HG03354 (cell line): ENCODE measurements around the gene GINS3.

Source experiments
- ATAC-seq: cut with Tn5 transposase; IDR thresholded peaks from one replicate; pipeline ENCODE4 v1.9.1; 2021; ENCODE audit warnings: mild to moderate bottlenecking; ENCODE audit not compliant: unreplicated experiment, poor library complexity, severe bottlenecking

GINS3 gene

DNA sequence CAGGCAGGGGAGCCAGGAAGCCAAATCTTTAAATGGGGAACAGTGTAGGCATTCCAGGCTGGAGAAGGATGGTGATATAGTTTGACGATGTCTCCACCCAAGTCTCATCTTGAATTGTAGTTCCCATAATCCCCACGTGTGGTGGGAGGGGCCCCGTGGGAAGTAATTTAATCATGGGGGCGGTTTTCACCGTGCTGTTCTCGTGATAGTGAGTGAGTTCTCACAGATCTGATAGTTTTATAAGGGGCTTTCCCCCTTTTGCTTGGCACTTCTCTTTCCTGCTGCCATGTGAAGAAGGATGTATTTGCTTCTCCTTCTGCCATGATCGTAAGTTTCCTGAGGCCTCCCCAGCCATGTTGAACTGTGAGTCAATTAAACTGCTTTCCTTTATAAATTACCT lies 28.8 kb downstream of the GINS3 start:
- no peak for ATAC-seq

DNA sequence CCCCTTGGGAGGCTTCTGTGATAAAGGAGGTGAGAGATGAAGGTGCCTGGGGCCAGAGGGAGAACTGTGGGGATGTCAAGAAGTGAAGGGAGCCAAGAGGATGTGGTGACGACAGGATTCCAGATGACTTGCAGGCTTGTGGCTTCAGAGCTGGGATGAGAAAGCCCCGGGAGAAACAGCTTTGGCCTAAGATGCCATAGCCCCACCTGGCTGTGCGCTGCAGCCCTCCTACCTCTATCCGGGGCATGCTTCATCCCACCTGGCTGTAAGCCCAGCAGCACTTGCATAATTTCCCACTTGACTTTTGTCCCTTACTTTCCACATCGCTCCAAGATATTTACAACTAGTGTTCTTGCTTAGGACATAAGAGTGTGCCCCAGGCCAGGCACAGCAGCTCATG lies 29.3 kb downstream of the GINS3 start:
- ATAC-seq = no peak

- no peak for ATAC-seq
These were observed 30.5 kb downstream of the GINS3 start for GRCh38 chr16:58422809-58423208.

DNA sequence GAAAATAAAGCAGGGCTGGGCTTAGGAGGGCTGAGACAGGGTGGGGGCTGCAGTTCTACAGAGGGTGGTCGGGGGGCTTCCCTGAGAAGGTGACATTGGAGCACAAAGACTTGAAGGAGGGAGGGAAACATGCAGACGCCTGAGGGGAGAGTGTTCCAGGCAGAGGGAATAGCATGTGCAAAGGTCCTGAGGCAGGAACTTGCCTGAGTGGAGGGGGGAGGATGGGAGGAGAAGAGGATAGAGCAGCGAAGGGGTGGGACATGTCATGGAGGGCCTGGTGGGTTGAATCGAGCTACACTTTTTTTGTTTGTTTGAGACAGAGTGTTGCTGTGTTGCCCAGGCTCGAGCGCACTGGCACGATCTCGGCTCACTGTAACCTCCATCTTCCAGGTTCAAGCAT lies 33.0 kb downstream of the GINS3 start:
- ATAC-seq = no peak

- ATAC-seq = no peak
These were observed 33.7 kb downstream of the GINS3 start for GRCh38 chr16:58425756-58426494.

DNA sequence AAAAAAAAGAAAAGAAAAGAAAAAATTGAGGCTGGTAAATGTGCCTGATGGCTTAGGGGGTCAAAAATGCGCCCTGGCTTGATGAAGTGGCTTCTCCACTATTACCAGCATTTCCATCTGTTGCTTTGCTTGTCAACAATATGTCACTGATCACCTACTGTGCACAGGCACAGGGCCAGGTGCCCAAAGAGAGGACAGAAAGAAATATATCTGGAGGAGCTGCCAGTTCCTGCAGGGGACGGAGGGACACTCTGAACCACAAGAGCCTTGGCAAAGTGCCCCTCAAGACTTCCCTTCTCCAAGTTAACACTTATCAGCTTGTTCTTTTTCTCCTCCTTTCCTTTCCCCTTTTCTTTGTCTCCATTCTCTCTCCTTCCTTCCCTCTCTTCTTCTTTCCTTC lies 34.7 kb downstream of the GINS3 start:
- no peak for ATAC-seq

- ATAC-seq = no peak
These were observed 36.6 kb downstream of the GINS3 start for GRCh38 chr16:58428621-58429542.

GRCh38 chr16:58430718-58431117 lies 38.4 kb downstream of the GINS3 start:
- ATAC-seq = no peak

- no peak for ATAC-seq
These were observed 41.3 kb downstream of the GINS3 start for GRCh38 chr16:58433569-58433951.

DNA sequence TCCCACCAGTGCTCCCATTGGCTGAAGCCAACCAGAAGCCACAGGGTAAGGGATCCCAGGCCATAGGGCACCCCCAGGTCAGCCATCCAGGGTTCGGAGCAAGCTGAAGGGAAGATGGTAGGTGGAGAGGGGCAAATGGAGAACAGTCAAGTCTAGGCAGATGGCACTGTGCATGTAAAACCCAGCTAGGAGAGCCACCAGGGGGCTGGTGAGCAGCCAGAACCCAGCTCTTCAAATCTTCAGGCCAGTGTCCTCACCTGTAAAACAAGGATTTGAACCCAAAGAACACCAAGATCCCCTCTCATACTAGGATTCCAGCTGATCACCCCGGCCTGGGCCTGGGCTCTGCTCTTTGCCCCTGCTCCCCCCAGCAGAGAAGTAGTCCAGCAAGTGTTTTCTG lies 43.5 kb downstream of the GINS3 start:
- no peak for ATAC-seq

GRCh38 chr16:58440131-58440530 lies 47.9 kb downstream of the GINS3 start:
- ATAC-seq = no peak

- no peak for ATAC-seq
These were observed 50.3 kb downstream of the GINS3 start for GRCh38 chr16:58442547-58442946.

DNA sequence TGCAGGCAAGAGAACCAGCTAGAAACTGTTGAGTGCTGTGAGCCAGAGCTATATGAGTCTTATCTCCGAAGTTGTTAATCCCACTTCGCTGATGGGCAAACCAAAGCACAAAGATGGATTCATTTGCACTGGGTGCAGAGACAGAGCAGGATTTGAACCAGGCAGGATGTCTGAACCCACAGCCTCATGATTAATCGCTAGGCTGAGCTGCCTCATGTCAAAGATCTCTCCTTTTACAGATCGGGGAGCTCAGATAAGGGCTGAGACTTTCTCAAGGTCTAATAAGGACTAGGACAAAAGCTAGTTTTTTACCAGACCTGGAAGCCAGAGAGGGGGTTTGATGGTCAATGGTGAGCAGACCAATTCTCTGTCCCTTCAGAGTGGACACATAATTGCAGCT lies 51.5 kb downstream of the GINS3 start:
- no peak for ATAC-seq

DNA sequence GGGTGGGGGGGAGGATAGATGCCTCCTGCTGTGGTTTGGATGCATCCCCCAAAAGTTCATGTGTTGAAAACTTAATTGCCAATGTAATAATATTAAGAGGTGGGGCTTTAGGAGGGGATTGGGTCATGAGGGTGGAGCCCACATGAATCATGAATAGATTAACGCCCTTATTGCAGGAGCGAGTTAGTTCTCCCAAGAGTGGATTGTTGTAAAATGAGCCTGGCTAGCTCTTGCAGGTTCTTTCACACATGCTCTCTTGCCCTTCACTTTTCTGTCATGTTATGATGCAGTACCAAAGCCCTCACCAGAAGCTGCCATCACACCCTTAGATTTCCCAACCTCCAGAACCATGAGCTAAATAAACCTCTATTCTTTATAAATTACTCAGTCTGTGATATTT lies 52.0 kb downstream of the GINS3 start:
- no peak for ATAC-seq

- ATAC-seq = no peak
These were observed 56.6 kb downstream of the GINS3 start for GRCh38 chr16:58448890-58449289.

- ATAC-seq = no peak
These were observed 57.0 kb downstream of the GINS3 start for GRCh38 chr16:58449306-58449705.

DNA sequence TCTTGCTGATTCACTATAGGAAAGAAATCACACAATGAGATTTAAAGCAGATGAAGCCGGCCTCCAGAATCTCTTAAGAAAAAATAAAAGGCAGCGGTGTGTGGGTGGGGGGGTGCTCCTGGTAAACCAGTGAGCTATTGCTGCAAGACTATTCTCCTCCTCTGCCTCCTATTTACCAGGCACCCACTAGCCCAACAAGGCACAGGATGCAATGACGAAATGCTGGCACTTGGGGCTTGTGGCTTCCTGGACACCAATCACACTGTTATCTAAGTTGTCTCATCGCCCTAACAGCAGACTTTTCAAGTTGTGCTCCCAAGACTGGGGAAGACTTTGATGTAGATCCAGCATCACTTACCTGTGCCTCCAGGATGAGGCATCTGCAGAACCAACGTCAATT lies 57.5 kb downstream of the GINS3 start:
- ATAC-seq = no peak

DNA sequence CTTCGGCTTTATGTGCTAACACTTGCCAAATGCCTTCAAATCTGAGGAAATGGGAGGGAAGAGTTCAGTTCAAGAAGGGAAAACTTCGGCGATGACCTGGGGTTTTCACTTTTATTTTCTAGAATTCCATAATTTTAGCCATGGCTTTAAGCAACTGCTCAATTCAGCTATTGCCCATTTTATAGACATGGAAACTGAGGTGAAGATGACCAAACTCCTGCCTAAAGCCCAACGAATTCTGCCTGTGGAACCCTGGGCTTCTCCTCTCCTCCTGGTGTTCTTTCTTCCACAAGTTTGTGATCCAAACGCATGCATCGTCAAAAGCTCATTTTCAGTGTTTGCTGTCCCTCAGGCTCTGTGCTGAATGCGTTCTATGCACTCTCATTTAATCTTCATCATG lies 58.3 kb downstream of the GINS3 start:
- ATAC-seq = no peak

GRCh38 chr16:58451265-58451689 lies 59.0 kb downstream of the GINS3 start:
- no peak for ATAC-seq

DNA sequence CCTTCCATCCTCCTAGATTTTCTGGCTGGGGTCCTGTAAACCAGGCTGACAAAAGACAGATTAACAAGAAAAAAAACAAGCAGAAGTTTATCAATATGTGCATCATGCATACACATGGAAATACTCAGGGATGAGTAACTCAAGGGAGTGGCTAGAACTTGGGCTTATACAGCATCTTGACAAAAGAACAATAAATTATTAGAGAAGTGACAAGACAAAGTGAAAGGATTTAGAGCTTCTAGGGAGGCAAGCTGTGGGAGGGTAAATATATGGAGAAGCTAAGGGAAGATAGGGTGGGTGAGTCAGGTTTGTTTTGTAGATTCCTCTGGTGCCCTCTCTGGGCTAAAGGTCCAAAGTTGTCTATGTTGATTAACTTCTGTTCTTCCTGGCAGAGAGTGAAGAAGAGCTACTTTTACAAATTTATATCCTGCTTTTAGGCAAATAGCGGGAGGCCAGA lies 59.7 kb downstream of the GINS3 start:
- no peak for ATAC-seq

DNA sequence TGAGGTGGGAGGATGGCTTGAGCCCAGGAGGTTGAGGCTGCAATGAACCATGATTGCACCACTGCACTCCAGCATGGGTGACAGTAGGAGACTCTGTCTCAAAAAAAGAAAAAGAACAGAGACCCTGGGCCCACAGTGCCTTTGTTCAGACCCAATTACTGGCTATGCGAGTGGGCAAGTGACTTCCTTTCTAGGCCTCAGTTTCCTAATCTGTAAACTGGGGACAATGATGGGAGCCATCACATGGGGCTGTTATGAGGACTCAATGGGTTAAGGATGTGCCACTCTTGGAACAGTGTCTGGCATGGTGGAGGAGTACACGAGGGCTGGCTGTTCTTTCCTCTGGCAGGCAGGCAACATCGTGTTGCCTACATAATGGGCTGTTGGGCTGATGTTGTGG lies 60.4 kb downstream of the GINS3 start:
- no peak for ATAC-seq
